OCI-LY3 (cell line): ENCODE results near the gene HLF.

ENCODE experiments used
- H2AFZ ChIP-seq: fragments of 200-600, 300-600 bp; shearing (Covaris generic); 2 replicates; pipeline ENCODE4 v1.6.0; 2014; ENCODE audit warnings: antibody characterized with exemption, low read depth, low read length
- H3K27ac ChIP-seq: fragments of 200-600, 300-600 bp; sonication (generic); 2 replicates; pipeline ENCODE4 v1.5.1; 2014; ENCODE audit warnings: mild to moderate bottlenecking, low read length, moderate library complexity, mixed read lengths
- H3K27me3 ChIP-seq: fragments of 200-600, 300-600 bp; sonication (generic); 2 replicates; pipeline ENCODE4 v1.6.1; 2014; ENCODE audit warnings: low read depth, low read length, mixed read lengths
- H3K36me3 ChIP-seq: fragments of 200-600, 300-600 bp; sonication (generic); replicated peaks from 2 replicates; pipeline ENCODE3; 2014; ENCODE audit warnings: low read depth, low read length, mixed read lengths
- H3K4me1 ChIP-seq: fragments of 300-600, 200-600 bp; sonication (generic); 2 replicates; pipeline ENCODE4 v1.6.1; 2014; ENCODE audit warnings: low read length, mixed read lengths
- H3K4me2 ChIP-seq: fragments of 200-600, 300-600 bp; sonication (generic); 2 replicates; pipeline ENCODE4 v1.6.1; 2014; ENCODE audit warnings: low read length, mixed read lengths
- H3K4me3 ChIP-seq: fragments of 300-600, 200-600 bp; sonication (generic); 2 replicates; pipeline ENCODE4 v1.5.1; 2014; ENCODE audit warnings: antibody characterized with exemption, mild to moderate bottlenecking, low read length, moderate library complexity
- H3K79me2 ChIP-seq: fragments of 300-600, 200-600 bp; shearing (Covaris generic); 2 replicates; pipeline ENCODE4 v1.6.1; 2014; ENCODE audit warnings: mild to moderate bottlenecking, low read length, mixed read lengths
- H3K9ac ChIP-seq: fragments of 300-600, 200-600 bp; shearing (Covaris generic); 2 replicates; pipeline ENCODE4 v1.6.0; 2014; ENCODE audit warnings: mild to moderate bottlenecking, low read length, moderate library complexity
- H3K9me3 ChIP-seq: fragments of 200-600, 300-600 bp; shearing (Covaris generic); 2 replicates; pipeline ENCODE4 v1.6.1; 2014; ENCODE audit warnings: low read length, mixed read lengths; ENCODE audit not compliant: insufficient read depth
- H4K20me1 ChIP-seq: fragments of 200-600, 300-600 bp; sonication (generic); 2 replicates; pipeline ENCODE4 v1.6.1; 2016; ENCODE audit warnings: low read length, mixed read lengths; ENCODE audit not compliant: insufficient read depth
- CTCF ChIP-seq: fragments of 200-600, 300-600 bp; sonication (generic); IDR thresholded peaks from 2 replicates; pipeline ENCODE4 v1.5.1; 2014; ENCODE audit warnings: antibody characterized with exemption, low read length, low read depth
- EZH2phosphoT487 ChIP-seq: fragments of 200-600 bp; shearing (Covaris generic); IDR thresholded peaks from 2 replicates; pipeline ENCODE4 v1.6.1; 2018; ENCODE audit warnings: antibody characterized with exemption, mixed run types, low read depth

Gene HLF

DNA sequence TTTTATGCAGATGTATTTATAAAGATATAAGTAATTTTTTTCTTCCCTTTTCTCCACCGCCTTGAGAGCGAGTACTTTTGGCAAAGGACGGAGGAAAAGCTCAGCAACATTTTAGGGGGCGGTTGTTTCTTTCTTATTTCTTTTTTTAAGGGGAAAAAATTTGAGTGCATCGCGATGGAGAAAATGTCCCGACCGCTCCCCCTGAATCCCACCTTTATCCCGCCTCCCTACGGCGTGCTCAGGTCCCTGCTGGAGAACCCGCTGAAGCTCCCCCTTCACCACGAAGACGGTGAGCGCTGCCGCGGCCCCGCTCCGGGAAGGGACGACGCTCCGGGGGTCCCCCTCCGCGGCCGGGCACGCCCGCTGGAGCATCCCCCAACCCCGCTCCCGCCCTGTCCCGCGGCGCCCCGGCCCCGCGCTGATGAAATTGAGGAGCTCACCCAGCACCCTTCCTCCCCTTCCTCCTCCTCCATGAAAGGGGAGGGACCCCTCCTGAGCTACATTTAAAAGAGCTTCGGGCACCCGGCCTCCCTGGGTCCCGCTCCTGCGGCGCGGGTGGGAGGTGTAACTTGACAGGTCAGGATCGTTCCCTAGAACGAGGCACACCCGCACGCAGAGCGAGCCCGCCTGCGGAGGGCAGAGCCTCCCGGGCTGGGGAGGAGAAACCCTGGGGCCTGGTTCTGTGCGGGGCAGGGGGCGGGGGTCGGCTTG lies 706 bp downstream of the HLF start:
- Histone ChIP-seq H3K4me3 (peak overlapping the region; percentile 80), H3K4me2 (peak overlapping the region; percentile 54), H2AFZ (no peak overlapping the region), H3K79me2 (peaks cover 34% of the 10 kb centered on the region), H3K4me1 (peaks cover 13% of the 10 kb centered on the region; the same call in 1 of the 2 replicates), H3K9me3 (peaks cover 6% of the 10 kb centered on the region; the same call in 1 of the 2 replicates), H4K20me1 (peaks cover 3% of the 10 kb centered on the region; the same call in 1 of the 2 replicates), H3K9ac (peak overlapping the region; percentile 65), H3K36me3 (peaks cover 4% of the 10 kb centered on the region), H3K27ac (peak overlapping the region; percentile 5; the same call in 1 of the 2 replicates), H3K27me3 (0 out of 2 replicates have a peak, but pooled peaks cover 2% of the 10 kb centered on the region)
- TF ChIP-seq EZH2phosphoT487 (no peak), CTCF (no peak)

DNA sequence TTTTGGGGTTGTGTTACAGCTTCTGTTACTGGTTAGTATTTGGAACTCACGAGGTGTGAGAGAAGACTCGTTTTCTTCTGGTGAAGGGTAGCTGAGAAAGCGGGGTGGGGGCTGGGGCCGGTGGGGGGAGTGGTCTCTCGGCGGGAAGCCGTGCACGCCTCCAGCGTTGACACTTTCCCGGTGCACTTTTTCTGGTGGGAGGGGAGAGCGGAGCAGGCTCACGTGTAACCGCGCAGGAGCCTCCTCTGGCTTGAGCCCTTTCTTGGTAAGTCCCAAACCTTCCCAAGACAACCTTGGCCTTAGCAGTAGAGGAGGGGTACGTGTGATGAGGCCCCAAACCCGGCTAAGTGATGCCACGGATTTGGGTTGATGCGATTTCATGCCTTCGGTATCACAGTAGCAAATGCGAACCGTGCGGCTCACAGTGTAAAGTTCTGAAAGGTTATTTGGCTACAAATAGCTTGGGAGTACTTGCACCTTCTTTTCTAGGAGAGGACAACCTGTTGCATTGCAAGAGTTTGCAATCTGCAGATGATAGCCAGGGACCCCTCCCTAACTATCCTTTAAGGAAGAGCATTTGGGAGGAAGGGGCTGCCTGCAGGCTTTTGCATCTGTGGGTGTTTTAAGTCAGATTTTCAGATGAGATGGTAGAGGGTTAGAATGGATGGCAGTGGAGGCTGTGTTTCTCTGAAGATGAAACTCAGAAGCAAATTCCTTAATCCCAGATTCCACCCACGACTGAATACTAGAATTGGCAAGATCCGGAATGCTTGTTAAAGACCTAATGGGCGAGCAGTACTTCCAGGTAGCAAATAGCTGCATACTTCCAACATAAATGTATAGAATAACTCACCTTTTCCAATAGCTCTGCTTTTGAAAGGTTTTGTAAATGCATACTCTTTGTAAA lies 1.5 kb downstream of the HLF start:
- peaks cover 7% of the 10 kb centered on the region for H3K36me3 ChIP-seq
- H3K4me3 ChIP-seq = peak overlapping the region; percentile 80
- H3K27me3 ChIP-seq = 0 out of 2 replicates have a peak, but pooled peaks cover 2% of the 10 kb centered on the region
- no peak overlapping the region for H3K27ac ChIP-seq
- peak overlapping the region; percentile 54 for H3K4me2 ChIP-seq
- peaks cover 3% of the 10 kb centered on the region; the same call in 1 of the 2 replicates for H3K9me3 ChIP-seq
- no peak overlapping the region for H2AFZ ChIP-seq
- TF ChIP-seq CTCF (no peak), EZH2phosphoT487 (no peak)
- peaks cover 3% of the 10 kb centered on the region; the same call in 1 of the 2 replicates for H4K20me1 ChIP-seq
- H3K9ac ChIP-seq = peak overlapping the region; percentile 65
- H3K4me1 ChIP-seq = peaks cover 13% of the 10 kb centered on the region; the same call in 1 of the 2 replicates
- H3K79me2 ChIP-seq = peaks cover 39% of the 10 kb centered on the region

- no peak overlapping the region for H2AFZ ChIP-seq
- H3K4me1 ChIP-seq = peaks cover 13% of the 10 kb centered on the region; the same call in 1 of the 2 replicates
- H3K27me3 ChIP-seq = no peaks in the 10 kb centered on the region
- no peaks in the 10 kb centered on the region for H3K9me3 ChIP-seq
- H3K27ac ChIP-seq = no peak overlapping the region
- H3K36me3 ChIP-seq = peaks cover 7% of the 10 kb centered on the region
- peak overlapping the region; percentile 54; the same call in 1 of the 2 replicates for H3K4me2 ChIP-seq
- TF ChIP-seq EZH2phosphoT487 = no peak
- peaks cover 43% of the 10 kb centered on the region for H3K79me2 ChIP-seq
- H4K20me1 ChIP-seq = peaks cover 3% of the 10 kb centered on the region; the same call in 1 of the 2 replicates
- peak overlapping the region; percentile 80; the same call in 1 of the 2 replicates for H3K4me3 ChIP-seq
- no peak overlapping the region for H3K9ac ChIP-seq
Observed at GRCh38 chr17:55266958-55267688, 2.4 kb downstream of the HLF start.
